A549 (cell line): ENCODE results near the gene SETMAR.

Source experiments
- CBX2 ChIP-seq: fragments of 200-600 bp; sonication (generic); IDR thresholded peaks from 2 replicates; pipeline ENCODE4 v1.6.1; 2016; ENCODE audit warnings: low read depth, mild to moderate bottlenecking, borderline replicate concordance
- CBX8 ChIP-seq: fragments of 200-600 bp; sonication (generic); IDR thresholded peaks from 2 replicates; pipeline ENCODE4 v1.6.1; 2016
- CEBPB ChIP-seq, 2 experiments: fragments of >200 bp in 1 of 2; sonication (Bioruptor Twin) in 1 of 2; formaldehyde crosslinking in 1 of 2; IDR thresholded peaks; 2 replicates each; pipeline ENCODE4 v1.6.1; 2012 to 2016
- CHD2 ChIP-seq: fragments of 150-350 bp; IDR thresholded peaks from 2 replicates; pipeline ENCODE4 v1.6.1; 2014; ENCODE audit warnings: low read length; ENCODE audit not compliant: partially characterized antibody
- CTCF ChIP-seq: fragments of >200 bp; sonication (Bioruptor Twin); formaldehyde crosslinking; IDR thresholded peaks from 3 replicates; pipeline ENCODE4 v1.5.1; 2016
- EP300 ChIP-seq, 2 experiments: fragments of >200 bp; sonication (Bioruptor Twin); formaldehyde crosslinking; IDR thresholded peaks; 2 replicates in 1 of 2; 3 replicates in 1 of 2; pipeline ENCODE4 v1.6.1; 2016 to 2017
- HEYL ChIP-seq: fragments of 250-450 bp; sonication (Bioruptor Pico); IDR thresholded peaks from 2 replicates; pipeline ENCODE4 v1.8.0; 2021; ENCODE audit warnings: mild to moderate bottlenecking, moderate library complexity
- POLR2A ChIP-seq: IDR thresholded peaks from 2 replicates; pipeline ENCODE4 v1.6.1; 2012; ENCODE audit warnings: mild to moderate bottlenecking, low read length
- REST ChIP-seq: fragments of 200-600 bp; sonication (generic); IDR thresholded peaks from 2 replicates; pipeline ENCODE4 v1.6.1; 2016; ENCODE audit warnings: antibody characterized with exemption, mild to moderate bottlenecking, moderate library complexity
- RFX5 ChIP-seq: fragments of 450-650 bp; IDR thresholded peaks from 2 replicates; pipeline ENCODE4 v1.7.1; 2014; ENCODE audit warnings: antibody characterized with exemption, mild to moderate bottlenecking, moderate library complexity
- SREBF2 ChIP-seq: fragments of 450-650 bp; IDR thresholded peaks from 2 replicates; pipeline ENCODE4 v1.6.1; 2014; ENCODE audit warnings: mild to moderate bottlenecking, moderate library complexity
- TFCP2L1 ChIP-seq: fragments of 250-450 bp; sonication (Bioruptor Pico); IDR thresholded peaks from 2 replicates; pipeline ENCODE4 v1.5.0; 2021; ENCODE audit warnings: mild to moderate bottlenecking
- ZSCAN20 ChIP-seq: fragments of 250-450 bp; sonication (Bioruptor Pico); IDR thresholded peaks from 2 replicates; pipeline ENCODE4 v1.8.0; 2022; ENCODE audit warnings: mild to moderate bottlenecking, moderate library complexity

GRCh38 chr3:4320096-4320911 lies 17.1 kb downstream of the SETMAR start:
- no peak for TF ChIP-seq ZSCAN20 (CRISPR knock-in tag)
- TF ChIP-seq CBX8: no peak
- no peak for TF ChIP-seq CTCF
- TF ChIP-seq POLR2A: no peak
- no peak for TF ChIP-seq REST
- TF ChIP-seq CHD2: no peak
- no peak for TF ChIP-seq CBX2
- TF ChIP-seq TFCP2L1 (CRISPR knock-in tag): no peak
- TF ChIP-seq SREBF2: no peak
- no peak for TF ChIP-seq CEBPB (IDR thresholded peaks at IDR 0.05)
- no peak for TF ChIP-seq EP300 (IDR thresholded peaks at IDR 0.05)
- TF ChIP-seq HEYL (CRISPR knock-in tag): no peak
- TF ChIP-seq RFX5: no peak
